Activated T-helper 9 cell treated with anti-CD3 and anti-CD28 coated beads, Interleukin-2, amount 50 U/mL, for 16 hours (primary cell): ENCODE data around the gene THTPA.
"Not testable (repeated sequence)": the region's sequence is repeated elsewhere in the genome, so short reads cannot be mapped to it uniquely, and the experiment has no call there.

Source experiments
- DNase-seq: peaks from one replicate; pipeline ENCODE4 v3.0.0-alpha.2; 2020; ENCODE audit warnings: low read depth

THTPA gene

DNA sequence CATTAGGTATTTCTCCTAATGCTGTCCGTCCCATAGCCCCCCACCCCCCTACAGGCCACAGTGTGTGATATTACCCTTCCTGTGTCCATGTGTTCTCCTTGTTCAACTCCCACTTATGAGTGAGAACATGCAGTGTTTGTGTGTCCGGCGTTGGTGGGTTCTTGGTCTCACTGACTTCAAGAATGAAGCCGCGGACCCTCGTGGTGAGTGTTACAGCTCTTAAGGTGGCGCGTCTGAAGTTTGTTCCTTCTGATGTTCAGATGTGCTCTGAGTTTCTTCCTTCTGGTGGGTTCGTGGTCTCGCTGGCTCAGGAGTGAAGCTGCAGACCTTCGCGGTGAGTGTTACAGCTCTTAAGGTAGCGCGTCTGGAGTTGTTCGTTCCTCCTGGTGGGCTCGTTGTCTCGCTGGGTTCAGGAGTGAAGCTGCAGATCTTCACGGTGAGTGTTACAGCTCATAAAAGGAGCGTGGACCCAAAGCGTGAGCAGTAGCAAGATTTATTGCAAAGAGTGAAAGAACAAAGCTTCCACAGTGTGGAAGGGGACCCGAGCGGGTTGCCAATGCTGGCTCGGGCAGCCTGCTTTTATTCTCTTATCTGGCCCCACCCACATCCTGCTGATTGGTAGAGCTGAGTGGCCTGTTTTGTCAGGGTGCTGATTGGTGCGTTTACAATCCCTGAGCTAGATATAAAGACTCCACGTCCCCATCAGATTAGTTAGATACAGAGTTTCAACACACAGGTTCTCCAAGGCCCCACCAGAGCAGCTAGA, 27.9 kb downstream of the THTPA start:
- DNase-seq: not testable (repeated sequence)

DNA sequence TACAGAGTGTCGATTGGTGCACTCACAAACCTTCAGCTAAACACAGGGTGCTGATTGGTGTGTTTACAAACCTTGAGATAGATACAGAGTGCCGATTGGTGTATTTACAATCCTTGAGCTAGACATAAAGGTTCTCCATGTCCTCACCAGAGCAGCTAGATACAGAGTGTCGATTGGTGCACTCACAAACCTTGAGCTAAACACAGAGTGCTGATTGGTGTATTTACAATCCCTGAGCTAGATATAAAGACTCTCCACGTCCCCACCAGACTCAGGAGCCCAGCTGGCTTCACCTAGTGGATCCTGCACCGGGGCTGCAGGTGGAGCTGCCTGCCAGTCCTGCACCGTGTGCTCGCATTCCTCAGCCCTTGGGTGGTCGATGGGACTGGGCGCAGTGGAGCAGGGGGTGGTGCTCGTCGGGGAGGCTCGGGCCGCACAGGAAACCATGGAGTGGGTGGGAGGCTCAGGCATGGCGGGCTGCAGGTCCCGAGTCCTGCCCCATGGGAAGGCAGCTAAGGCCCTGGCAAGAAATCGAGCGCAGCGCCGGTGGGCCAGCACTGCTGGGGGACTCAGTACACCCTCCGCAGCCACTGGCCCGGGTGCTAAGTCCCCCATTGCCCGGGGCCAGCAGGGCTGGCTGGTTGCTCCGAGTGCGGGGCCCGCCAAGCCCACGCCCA, 28.6 kb downstream of the THTPA start:
- not testable (repeated sequence) for DNase-seq

DNA sequence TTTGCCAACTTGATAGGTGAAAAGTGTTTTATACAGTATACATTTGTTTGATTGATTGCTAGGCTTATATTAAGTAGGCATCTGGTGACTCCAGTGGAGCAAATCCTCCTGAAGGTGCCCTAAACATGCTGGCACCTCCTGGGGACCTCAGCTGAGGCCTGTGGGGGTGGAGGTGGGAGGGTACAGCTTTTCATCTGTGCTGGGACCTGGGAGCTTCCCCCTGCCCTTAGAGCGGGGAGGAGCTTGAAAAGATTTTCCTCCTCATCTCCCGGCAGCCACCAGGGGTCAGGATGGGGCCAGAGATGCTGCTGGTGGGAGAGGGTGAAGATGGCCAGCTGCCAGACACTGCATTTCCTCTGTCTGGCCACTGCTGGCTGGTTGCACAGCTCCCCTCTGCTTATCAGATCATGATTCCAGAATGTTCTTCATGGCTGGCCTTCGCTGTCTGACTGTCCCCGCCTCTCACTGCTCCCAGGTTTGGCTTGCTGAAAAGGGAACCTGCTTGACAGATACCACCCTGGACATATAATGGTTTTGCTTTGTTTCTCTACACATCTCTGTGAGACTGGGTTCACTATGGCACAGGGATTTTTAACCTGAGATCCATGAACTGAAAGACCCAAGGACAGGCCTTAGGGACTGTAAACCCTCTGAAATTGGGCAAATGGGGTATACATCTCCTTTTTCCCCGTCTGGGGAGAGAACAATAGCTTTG, 33.0 kb downstream of the THTPA start:
- DNase-seq: peak; percentile 64

DNA sequence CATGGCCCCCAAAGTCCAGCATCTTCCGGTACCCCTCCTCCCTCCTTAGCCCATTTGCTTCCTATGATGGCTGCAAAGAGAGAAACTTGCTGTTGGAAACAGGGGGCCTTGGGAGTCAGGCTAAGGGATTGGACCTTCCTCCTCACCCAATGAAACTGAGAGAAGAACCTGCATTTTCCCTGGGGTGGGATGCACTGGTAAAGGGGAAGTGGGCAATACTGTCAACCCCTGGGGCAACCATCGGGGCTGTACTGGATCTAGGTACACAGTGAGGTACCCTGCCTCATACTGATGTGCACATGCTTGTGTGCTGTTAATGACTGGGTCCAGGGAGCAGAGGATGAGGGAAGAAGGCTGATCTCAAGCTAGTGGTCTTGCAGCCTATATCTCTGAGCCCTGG, 33.5 kb downstream of the THTPA start:
- no peak for DNase-seq

DNA sequence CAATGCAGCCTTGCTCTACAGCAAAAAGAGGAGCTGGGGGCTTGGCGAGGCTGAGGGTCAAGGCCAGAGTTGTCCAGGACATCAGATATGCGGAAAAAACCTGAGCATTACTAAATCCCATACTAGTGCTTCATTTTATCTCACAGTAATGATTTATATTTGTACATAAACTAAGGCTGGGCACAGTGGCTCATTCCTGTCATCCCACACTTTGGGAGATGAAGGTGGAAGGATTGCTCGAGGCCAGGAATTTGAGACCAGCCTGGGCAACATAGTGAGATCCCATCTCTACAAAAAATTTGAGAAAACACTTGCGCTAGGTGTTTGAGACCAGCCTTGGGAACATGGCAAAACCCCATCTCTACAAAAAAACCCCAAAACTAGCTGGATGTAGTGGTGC, 34.1 kb downstream of the THTPA start:
- DNase-seq: no peak

DNA sequence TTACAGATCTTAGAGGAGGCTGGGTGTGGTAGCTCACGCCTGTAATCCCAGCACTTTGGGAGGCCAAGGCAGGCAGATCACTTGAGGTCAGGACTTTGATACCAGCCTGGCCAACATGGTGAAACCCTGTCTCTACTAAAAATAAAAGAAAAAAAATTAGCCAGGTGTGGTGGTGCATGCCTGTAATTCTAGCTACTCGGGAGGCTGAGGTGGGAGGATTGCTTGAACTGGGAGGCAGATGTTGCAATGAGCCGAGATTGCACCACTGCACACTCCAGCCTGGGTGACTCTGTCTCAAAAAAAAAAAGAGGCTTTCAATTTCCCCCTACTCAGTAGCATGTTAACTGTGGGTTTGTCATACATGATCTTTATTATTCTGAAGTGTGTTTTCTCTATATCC, 38.1 kb downstream of the THTPA start:
- not testable (repeated sequence) for DNase-seq

DNA sequence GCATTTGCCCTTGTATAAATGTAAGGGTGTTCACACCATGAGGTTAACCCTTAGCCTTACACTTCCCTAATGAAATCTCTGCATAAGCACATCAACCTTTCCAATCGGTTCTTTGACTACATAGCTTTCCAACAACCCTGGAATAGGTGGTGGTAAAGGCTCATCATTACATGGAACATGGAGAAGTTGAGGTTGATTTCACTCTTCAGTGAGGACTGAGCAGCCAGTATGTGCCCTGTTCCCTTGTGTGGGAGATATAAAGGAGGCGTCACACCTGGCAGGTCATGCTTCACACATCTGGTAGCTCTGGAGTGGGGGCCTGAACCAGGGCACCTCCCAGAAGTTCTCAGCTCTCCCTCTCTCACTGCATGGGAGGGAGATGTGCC, 44.2 kb downstream of the THTPA start:
- no peak for DNase-seq

DNA sequence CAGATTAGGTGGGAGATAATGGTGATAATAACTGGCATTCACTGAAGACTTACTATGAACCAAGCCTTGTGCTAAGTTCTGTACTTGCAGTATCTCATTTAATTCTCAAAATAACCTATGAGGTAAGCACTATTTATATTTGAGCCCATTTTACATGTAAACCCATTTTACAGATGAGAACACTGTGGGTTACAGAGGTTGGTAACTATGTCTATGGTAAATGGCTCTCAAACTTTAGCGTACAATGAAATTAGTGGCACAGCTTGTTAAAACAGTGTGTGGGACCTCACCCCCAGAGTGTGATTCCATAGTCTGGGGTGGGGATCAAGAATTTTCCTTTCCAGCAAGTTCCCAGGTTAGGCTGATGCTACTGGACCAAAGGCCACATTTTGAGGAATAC, 44.7 kb downstream of the THTPA start:
- DNase-seq: no peak

DNA sequence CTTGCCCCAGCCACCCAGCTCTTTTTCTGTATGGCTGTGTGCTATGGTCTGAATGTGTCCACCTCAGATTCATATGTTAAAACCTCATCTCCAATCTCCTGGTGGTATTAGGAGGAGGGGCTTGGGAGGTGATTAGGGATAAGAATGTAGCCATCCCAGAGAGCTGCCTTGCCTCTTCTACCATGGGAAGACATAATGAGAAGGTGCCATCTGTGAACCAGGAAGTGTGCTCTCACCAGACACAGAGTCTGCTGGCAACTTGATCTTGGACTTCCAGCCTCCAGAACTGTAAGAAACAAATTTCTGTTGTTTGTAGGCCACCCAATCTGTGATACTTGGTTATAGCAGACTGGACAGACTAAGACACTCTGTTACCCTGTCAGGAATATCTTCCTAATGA, 45.4 kb downstream of the THTPA start:
- no peak for DNase-seq

DNA sequence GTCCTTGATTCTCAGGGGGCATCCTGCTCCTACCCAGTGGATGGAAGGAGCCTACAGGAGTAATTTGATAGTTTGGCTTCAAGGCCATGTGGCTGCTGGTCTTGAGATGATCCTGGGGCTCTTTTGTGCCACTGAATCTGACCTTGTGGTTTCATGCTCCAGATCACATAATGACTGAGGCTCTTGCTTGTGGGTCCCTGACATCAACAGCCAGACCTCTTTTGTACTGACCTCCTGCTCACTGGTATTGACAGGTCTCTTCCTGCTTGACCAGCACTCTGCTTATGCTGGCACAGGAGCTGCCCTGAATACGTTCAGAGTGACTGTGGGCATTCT, 45.7 kb downstream of the THTPA start:
- no peak for DNase-seq

DNA sequence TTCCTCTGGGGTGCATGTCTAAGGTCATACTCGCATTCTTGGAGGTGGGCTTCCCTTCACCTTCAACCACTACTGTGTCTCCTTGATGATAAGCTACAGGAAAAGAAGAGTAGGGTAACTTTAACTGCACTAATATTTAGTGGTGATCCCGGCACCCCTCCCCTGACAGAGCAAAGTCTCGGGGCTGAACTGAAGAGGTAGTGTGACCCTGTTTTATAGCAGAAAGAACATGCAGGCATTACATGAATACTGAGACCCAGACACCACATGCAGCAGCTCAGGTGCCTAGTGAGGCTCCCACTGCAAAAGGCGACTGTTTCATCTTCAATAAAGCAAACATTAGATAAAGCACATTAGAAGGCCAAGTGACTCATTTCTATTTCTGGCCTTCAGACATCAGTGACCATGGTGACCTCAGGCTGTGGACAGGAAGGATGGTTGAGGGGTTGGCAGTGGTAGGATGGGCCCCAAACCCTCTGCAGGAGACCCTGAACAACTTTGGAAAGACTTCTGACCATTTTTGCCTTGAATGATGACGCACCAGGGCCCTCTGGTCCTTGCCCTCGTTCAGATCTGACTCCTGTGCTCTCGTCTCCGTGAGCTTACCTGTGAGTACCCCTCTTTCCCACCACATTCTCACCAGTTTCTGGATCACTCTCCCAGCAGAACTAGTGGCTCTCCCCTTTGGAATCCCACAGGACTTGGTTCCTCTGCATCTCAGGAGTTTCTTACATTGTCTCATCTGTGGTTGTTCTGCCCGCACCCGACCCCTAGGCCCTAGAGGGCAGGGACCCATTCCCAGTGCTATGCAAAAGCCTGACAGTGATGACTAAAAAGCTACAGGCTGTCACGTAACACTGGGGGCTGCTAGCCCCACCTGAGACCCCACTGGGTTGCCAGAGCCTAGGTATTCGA, 46.4 kb downstream of the THTPA start:
- DNase-seq: no peak

DNA sequence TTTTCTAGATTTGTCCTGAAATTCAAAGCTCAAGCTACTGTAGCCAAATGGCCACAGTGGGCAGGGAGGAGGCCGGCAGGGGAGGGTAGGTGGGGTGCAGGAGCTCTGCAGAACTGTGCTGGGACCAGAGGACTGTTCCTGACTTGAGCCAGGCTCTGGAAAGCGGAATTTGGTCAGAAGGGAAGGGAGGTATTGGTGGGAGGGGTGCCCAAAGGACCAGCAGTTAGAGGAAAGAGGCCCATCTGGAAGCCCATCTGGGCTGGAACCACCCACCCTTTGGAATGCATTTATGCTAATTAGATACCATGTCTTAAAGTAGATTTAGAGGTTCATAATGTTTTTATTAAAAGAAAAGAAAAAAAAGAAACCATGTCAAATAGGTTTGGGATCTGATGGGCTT, 47.0 kb downstream of the THTPA start:
- DNase-seq: no peak

DNA sequence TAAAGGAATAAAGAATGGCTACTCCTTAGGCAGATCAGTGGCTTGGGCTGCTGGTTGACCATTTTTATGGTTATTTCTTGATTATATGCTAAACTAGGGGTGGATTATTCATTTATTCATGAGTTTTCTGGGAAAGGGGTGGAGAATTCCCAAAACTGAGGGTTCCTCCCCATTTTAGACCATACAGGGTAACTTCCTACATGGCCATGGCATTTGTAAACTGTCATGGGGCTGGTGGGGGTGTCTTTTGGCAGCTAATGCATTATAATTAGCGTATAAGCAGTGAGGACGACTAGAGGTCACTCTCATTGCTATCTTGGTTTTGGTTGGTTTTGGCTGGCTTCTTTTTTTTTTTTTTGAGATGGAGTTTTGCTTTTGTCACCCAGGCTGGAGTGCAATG, 48.1 kb downstream of the THTPA start:
- DNase-seq: no peak

DNA sequence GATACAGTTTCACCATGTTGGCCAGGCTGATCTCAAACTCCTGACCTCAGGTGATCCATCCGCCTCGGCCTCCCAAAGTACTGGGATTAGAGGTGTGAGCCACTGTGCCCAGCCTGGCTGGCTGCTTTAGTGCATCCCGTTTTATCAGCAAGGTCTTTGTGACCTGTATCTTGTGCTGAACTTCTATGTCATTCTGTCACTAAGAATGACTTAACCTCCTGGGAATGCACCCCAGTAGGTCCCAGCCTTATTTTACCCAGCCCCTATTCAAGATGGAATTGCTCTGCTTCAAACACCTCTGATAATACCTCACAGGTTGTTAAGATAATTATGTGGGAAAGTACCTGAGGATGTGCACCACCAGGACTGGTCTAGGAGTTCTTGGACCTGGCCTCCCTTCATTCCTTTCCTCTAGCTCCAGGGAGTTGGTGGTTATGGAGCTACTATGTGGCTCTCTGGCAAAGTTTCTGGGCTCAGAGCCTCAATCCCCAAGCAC, 48.7 kb downstream of the THTPA start:
- DNase-seq: no peak

DNA sequence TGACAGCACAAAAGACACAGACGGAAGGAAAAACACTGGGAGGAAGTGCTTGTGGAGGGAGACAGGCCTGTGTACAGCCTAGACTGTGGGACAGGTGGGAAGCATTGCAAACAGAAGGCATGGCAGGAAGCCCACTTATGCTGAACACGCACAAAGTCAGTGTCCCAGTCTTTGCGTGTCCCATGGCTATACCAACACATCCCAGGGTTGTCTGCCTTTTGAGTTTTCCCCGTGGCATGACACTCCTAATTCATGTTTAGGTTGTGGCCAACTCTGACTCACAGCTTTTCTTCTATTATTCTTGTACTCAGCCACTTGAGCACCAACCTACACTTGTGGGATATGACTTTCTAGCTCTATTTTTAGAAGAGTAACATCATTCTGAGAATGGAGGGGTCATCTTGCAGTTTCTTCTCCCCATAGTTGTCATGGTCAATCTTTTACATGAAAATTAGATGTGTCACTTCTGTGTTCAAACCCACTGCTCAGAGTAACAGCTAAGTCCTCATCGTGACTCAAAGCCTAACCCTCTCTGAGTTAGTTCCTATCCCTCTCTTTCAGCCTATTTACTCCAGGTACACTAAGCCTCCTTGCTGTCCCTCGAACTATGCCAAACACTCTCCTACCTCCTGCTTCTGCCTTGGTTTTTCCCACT, 50.0 kb downstream of the THTPA start:
- no peak for DNase-seq

DNA sequence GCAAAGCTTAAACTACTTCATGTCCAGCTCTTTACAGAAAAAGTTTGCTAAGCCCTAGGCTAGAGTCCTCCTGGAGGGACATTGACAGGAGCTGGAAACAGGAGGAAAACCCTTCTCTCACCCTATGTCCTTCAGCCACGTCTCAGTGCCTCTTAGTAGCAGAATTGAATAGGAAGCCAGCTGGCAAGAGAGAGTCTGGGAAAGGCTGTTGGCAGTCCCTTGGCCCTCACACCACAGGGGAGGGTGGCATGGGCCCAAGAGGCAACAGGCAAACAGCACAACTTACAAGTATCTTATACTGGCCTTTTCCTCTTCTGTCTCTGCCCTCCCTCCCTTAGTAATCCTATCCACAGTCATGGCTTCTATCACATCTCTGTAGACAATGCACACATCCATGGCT, 52.4 kb downstream of the THTPA start:
- DNase-seq: no peak

DNA sequence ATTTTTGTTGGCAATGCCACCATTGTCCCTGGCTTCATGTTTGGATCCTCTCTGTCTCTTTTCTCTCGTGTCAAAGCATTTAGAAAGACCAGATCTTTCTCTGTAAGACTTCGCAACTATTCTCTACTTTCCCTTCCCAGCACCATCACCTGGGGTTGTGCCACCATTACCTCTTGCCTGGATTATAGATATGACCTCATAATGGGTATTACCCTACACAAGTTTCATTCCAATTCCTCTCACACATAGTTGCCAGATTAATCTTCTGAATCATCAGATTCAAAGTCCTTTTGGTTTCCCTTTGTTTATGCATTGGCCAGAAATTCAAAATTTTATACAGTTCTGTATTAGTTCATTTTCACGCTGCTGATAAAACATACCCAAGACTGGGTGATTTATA, 52.9 kb downstream of the THTPA start:
- DNase-seq: no peak

DNA sequence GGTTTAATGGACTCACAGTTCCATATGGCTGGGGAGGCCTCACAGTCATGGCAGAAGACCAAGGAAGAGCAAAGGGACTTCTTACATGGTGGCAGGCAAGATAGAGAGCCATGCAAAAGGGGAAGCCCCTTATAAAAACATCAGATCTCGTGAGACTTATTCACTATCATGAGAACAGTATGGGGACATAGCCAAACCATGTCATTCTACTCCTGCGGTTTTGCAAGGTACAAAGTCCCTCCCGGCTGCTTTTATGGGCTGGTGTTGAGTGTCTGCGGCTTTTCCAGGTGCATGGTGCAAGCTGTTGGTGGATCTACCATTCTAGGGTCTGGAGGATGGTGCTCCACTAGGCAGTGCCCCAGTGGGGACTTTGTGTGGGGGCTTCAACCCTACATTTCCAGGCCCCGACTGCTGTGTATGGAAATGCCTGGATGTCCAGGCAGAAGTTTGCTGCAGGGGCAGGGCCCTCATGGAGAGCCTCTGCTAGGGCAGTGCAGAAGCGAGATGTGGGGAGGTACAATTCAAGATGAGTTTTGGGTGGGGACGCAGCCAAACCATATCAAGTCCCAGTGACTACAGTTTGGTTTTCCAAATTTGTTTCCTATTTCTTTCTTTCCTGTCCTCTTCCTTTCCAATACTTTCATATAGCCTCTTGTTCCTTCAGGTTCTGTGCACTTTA, 53.5 kb downstream of the THTPA start:
- not testable (repeated sequence) for DNase-seq
